HTERT RPE-1 (cell line): Measurements from ENCODE around the gene IGFBP7.

Experiments used
- in situ Hi-C: fragments of 300-500 bp; cut with MboI; formaldehyde crosslinking; loops from 4 replicates; pipeline ENCODE4 v1.14.3; 2020; ENCODE audit warnings: low sequenced_read_pairs

IGFBP7 gene

GRCh38 chr4:57131849-57132742 lies 21.9 kb upstream of the IGFBP7 start:
- in situ Hi-C loops = no loop called here

- in situ Hi-C loops = no loop called here
Observed at GRCh38 chr4:57129477-57129876, 19.3 kb upstream of the IGFBP7 start.

- in situ Hi-C loops = no loop called here
Observed at GRCh38 chr4:57127361-57127760, 17.2 kb upstream of the IGFBP7 start.

- in situ Hi-C loops = no loop called here
Observed at GRCh38 chr4:57125996-57126395, 15.8 kb upstream of the IGFBP7 start.

GRCh38 chr4:57124145-57124544 lies 14.0 kb upstream of the IGFBP7 start:
- in situ Hi-C loops = no loop called here

- in situ Hi-C loops = no loop called here
Observed at GRCh38 chr4:57122959-57123358, 12.8 kb upstream of the IGFBP7 start.

GRCh38 chr4:57119054-57119651 lies 9.0 kb upstream of the IGFBP7 start:
- in situ Hi-C loops = no loop called here

- in situ Hi-C loops = no loop called here
Observed at GRCh38 chr4:57117491-57117890, 7.3 kb upstream of the IGFBP7 start.

- in situ Hi-C loops = no loop called here
Observed at GRCh38 chr4:57116245-57116644, 6.1 kb upstream of the IGFBP7 start.

- in situ Hi-C loops = no loop called here
Observed at GRCh38 chr4:57114973-57115372, 4.8 kb upstream of the IGFBP7 start.

GRCh38 chr4:57113870-57114269 lies 3.7 kb upstream of the IGFBP7 start:
- in situ Hi-C loops = no loop called here

- in situ Hi-C loops = no loop called here
Observed at GRCh38 chr4:57110640-57111511, 691 bp upstream of the IGFBP7 start.

GRCh38 chr4:57109411-57109846 lies 756 bp downstream of the IGFBP7 start:
- in situ Hi-C loops = no loop called here

GRCh38 chr4:57106181-57106580 lies 4.0 kb downstream of the IGFBP7 start:
- in situ Hi-C loops = no loop called here

- in situ Hi-C loops = no loop called here
Observed at GRCh38 chr4:57104706-57105560, 5.3 kb downstream of the IGFBP7 start.

- in situ Hi-C loops = no loop called here
Observed at GRCh38 chr4:57103051-57103450, 7.1 kb downstream of the IGFBP7 start.

GRCh38 chr4:57102050-57102624 lies 8.0 kb downstream of the IGFBP7 start:
- in situ Hi-C loops = no loop called here

- in situ Hi-C loops = no loop called here
Observed at GRCh38 chr4:57100979-57101651, 9.1 kb downstream of the IGFBP7 start.

GRCh38 chr4:57099363-57099762 lies 10.8 kb downstream of the IGFBP7 start:
- in situ Hi-C loops = no loop called here

GRCh38 chr4:57098941-57099340 lies 11.2 kb downstream of the IGFBP7 start:
- in situ Hi-C loops = no loop called here
